ENCODE measurements around the gene CHD3. TPM values are rescaled to one million over a fixed set of nuclear protein-coding genes. Genes with fewer than 3 reads are reported as not detected.

CHD3 gene
- total RNA-seq, 4 donors from 2014 or later = 14.8 to 41.4 (median 31.3) TPM

GRCh38 chr17:7855660-7856010 is 33.0 kb upstream of the CHD3 start:
- no peak for TF ChIP-seq CTCF (IDR thresholded peaks at IDR 0.05; ENCODE audit: low read depth)

GRCh38 chr17:7856011-7856810 is 32.4 kb upstream of the CHD3 start:
- TF ChIP-seq CTCF (IDR thresholded peaks at IDR 0.05; ENCODE audit: low read depth) = no peak

GRCh38 chr17:7856811-7857712 is 31.5 kb upstream of the CHD3 start, which contains the start of gene NAA38:
Gene NAA38 (minus strand): TSS chr17:7857559. CDS start chr17:7857463, 96 bp downstream.
- no peak for TF ChIP-seq CTCF (IDR thresholded peaks at IDR 0.05; ENCODE audit: low read depth)

GRCh38 chr17:7857713-7858521 is 30.7 kb upstream of the CHD3 start, which contains the start of gene CYB5D1:
Gene CYB5D1 (plus strand): TSS chr17:7858003. CDS start chr17:7858135, 132 bp downstream.
- no peak for TF ChIP-seq CTCF (IDR thresholded peaks at IDR 0.05; ENCODE audit: low read depth)

GRCh38 chr17:7858522-7858810 is 30.1 kb upstream of the CHD3 start:
- no peak for TF ChIP-seq CTCF (IDR thresholded peaks at IDR 0.05; ENCODE audit: low read depth)

- no peak for TF ChIP-seq CTCF (IDR thresholded peaks at IDR 0.05; ENCODE audit: low read depth)
Observed at GRCh38 chr17:7859028-7859427, 29.6 kb upstream of the CHD3 start.

All from subcutaneous adipose tissue (tissue), 4 donors.